ENCODE results near the gene DVL1.
"Not testable (repeated sequence)": the region's sequence is repeated elsewhere in the genome, so short reads cannot be mapped to it uniquely, and the experiment has no call there.

The DVL1 gene

GRCh38 chr1:1349256-1350012 is at the start of gene DVL1:
DVL1 (minus strand) TSS chr1:1349418; CDS start chr1:1349065, 353 bp downstream.
- peak; percentile 24 for DNase-seq

GRCh38 chr1:1398677-1399186 is 49.5 kb upstream of the DVL1 start:
- DNase-seq, result no peak

GRCh38 chr1:1397839-1398523 is 48.8 kb upstream of the DVL1 start:
- DNase-seq, result no peak

- no peak for DNase-seq
These were observed 45.9 kb upstream of the DVL1 start for GRCh38 chr1:1395166-1395565.

- no peak for DNase-seq
These were observed 44.9 kb upstream of the DVL1 start for GRCh38 chr1:1394116-1394515.

- DNase-seq, result no peak
These were observed 44.2 kb upstream of the DVL1 start for GRCh38 chr1:1393428-1393827.

- no peak for DNase-seq
These were observed 43.8 kb upstream of the DVL1 start for GRCh38 chr1:1393014-1393413.

- no peak for DNase-seq
These were observed 42.0 kb upstream of the DVL1 start for GRCh38 chr1:1391225-1391624.

GRCh38 chr1:1390675-1391074 is 41.5 kb upstream of the DVL1 start:
- DNase-seq, result no peak

GRCh38 chr1:1388078-1388472 is 38.9 kb upstream of the DVL1 start:
- DNase-seq, result no peak

- DNase-seq, result no peak
These were observed 38.2 kb upstream of the DVL1 start for GRCh38 chr1:1387098-1388077.

- DNase-seq, result no peak
These were observed 36.7 kb upstream of the DVL1 start for GRCh38 chr1:1385931-1386330.

- DNase-seq, result not testable (repeated sequence)
These were observed 36.1 kb upstream of the DVL1 start for GRCh38 chr1:1385339-1385738.

GRCh38 chr1:1381294-1381693 is 32.1 kb upstream of the DVL1 start:
- no peak for DNase-seq

- no peak for DNase-seq
These were observed 31.6 kb upstream of the DVL1 start for GRCh38 chr1:1380860-1381259.

- no peak for DNase-seq
These were observed 28.5 kb upstream of the DVL1 start for GRCh38 chr1:1377540-1378205.

GRCh38 chr1:1376551-1377226 is 27.5 kb upstream of the DVL1 start:
- no peak for DNase-seq

GRCh38 chr1:1374929-1375662 is 25.9 kb upstream of the DVL1 start, which contains the start of gene AURKAIP1:
AURKAIP1 (minus strand) TSS chr1:1375207; CDS start chr1:1374756, 451 bp downstream.
- peak; percentile 99 for DNase-seq

GRCh38 chr1:1374589-1374928 is 25.3 kb upstream of the DVL1 start:
- no peak for DNase-seq

- no peak for DNase-seq
These were observed 24.8 kb upstream of the DVL1 start for GRCh38 chr1:1373815-1374588.

Data from DMS79 (cell line).